ENCODE results near the gene TENM4. TPM values are rescaled to one million over a fixed set of nuclear protein-coding genes. Genes with fewer than 3 reads are reported as not detected.

Gene TENM4
- polyA plus RNA-seq, 1 experiment = 5.5 TPM

- POLR2A ChIA-PET = no interaction called here
- TF ChIP-seq CTCF (IDR thresholded peaks at IDR 0.05; ENCODE audit: low read depth, low read length) = no peak
- no peak for DNase-seq (ENCODE audit: low read depth, low spot score)
- CTCF ChIA-PET = interaction anchor here (1.3 to 1.5 kb wide), 3 partner anchors 28 to 56 kb away, joined by 4 to 5 read pairs (median 5); no protein-coding TSS in a partner anchor
- Histone ChIP-seq H3K4me3 (ENCODE audit: low read depth, low read length) (no peak overlapping the region), H3K27me3 (ENCODE audit: control insufficient read depth, insufficient read depth, low read length) (peaks cover 1% of the 10 kb centered on the region), H3K9me3 (ENCODE audit: control insufficient read depth, insufficient read depth, low read length) (no peaks in the 10 kb centered on the region), H3K27ac (ENCODE audit: low read depth, low read length) (no peak overlapping the region)
Measured at GRCh38 chr11:79465160-79465559, 24.3 kb upstream of the TENM4 start.

- H3K27me3 ChIP-seq (ENCODE audit: control insufficient read depth, insufficient read depth, low read length) = no peaks in the 10 kb centered on the region
- TF ChIP-seq CTCF (IDR thresholded peaks at IDR 0.05; ENCODE audit: low read depth, low read length) = no peak
- no peaks in the 10 kb centered on the region for H3K9me3 ChIP-seq (ENCODE audit: control insufficient read depth, insufficient read depth, low read length)
- DNase-seq (ENCODE audit: low read depth, low spot score) = no peak
- CTCF ChIA-PET = interaction anchor here (1.0 to 1.3 kb wide), 4 partner anchors 27 to 817 kb away, joined by 3 to 5 read pairs (median 4); no protein-coding TSS in a partner anchor
- no peak overlapping the region for H3K4me3 ChIP-seq (ENCODE audit: low read depth, low read length)
- H3K27ac ChIP-seq (ENCODE audit: low read depth, low read length) = no peak overlapping the region
- POLR2A ChIA-PET = no interaction called here
Measured at GRCh38 chr11:79461666-79462645, 21.1 kb upstream of the TENM4 start.

GRCh38 chr11:79461144-79461543 is 20.3 kb upstream of the TENM4 start:
- H3K27me3 ChIP-seq (ENCODE audit: control insufficient read depth, insufficient read depth, low read length) = no peaks in the 10 kb centered on the region
- ChIA-PET POLR2A (no interaction called here), CTCF (interaction anchor here (1.1 to 1.4 kb wide), 6 partner anchors 11 to 60 kb away, joined by 3 to 5 read pairs (median 4); no protein-coding TSS in a partner anchor)
- peak; percentile 74 for TF ChIP-seq CTCF (IDR thresholded peaks at IDR 0.05; ENCODE audit: low read depth, low read length)
- DNase-seq (ENCODE audit: low read depth, low spot score) = no peak
- H3K4me3 ChIP-seq (ENCODE audit: low read depth, low read length) = no peak overlapping the region
- no peak overlapping the region for H3K27ac ChIP-seq (ENCODE audit: low read depth, low read length)
- H3K9me3 ChIP-seq (ENCODE audit: control insufficient read depth, insufficient read depth, low read length) = no peaks in the 10 kb centered on the region

- no peak for TF ChIP-seq CTCF (IDR thresholded peaks at IDR 0.05; ENCODE audit: low read depth, low read length)
- H3K27ac ChIP-seq (ENCODE audit: low read depth, low read length) = no peak overlapping the region
- H3K9me3 ChIP-seq (ENCODE audit: control insufficient read depth, insufficient read depth, low read length) = no peaks in the 10 kb centered on the region
- H3K27me3 ChIP-seq (ENCODE audit: control insufficient read depth, insufficient read depth, low read length) = peaks cover 5% of the 10 kb centered on the region
- no peak for DNase-seq (ENCODE audit: low read depth, low spot score)
- ChIA-PET CTCF (no interaction called here), POLR2A (no interaction called here)
- no peak overlapping the region for H3K4me3 ChIP-seq (ENCODE audit: low read depth, low read length)
Measured at GRCh38 chr11:79458709-79459108, 17.9 kb upstream of the TENM4 start.

- Histone ChIP-seq H3K27ac (ENCODE audit: low read depth, low read length) (no peak overlapping the region), H3K9me3 (ENCODE audit: control insufficient read depth, insufficient read depth, low read length) (no peaks in the 10 kb centered on the region), H3K4me3 (ENCODE audit: low read depth, low read length) (no peak overlapping the region), H3K27me3 (ENCODE audit: control insufficient read depth, insufficient read depth, low read length) (peaks cover 8% of the 10 kb centered on the region)
- DNase-seq (ENCODE audit: low read depth, low spot score) = no peak
- CTCF ChIA-PET = interaction anchor here (2.4 kb wide), 1 partner anchor 55 kb away, joined by 7 read pairs; no protein-coding TSS in a partner anchor
- POLR2A ChIA-PET = no interaction called here
- TF ChIP-seq CTCF (IDR thresholded peaks at IDR 0.05; ENCODE audit: low read depth, low read length) = no peak
Measured at GRCh38 chr11:79456501-79456900, 15.7 kb upstream of the TENM4 start.
